HG03565 (cell line): ENCODE data around the gene INPP1.
A peak's percentile ranks its signal among the peaks of the same experiment; 100 is the strongest.

Source experiments
- ATAC-seq: cut with Tn5 transposase; IDR thresholded peaks from one replicate; pipeline ENCODE4 v1.9.1; 2021; ENCODE audit warnings: mild to moderate bottlenecking, moderate library complexity; ENCODE audit not compliant: unreplicated experiment

INPP1 gene

DNA sequence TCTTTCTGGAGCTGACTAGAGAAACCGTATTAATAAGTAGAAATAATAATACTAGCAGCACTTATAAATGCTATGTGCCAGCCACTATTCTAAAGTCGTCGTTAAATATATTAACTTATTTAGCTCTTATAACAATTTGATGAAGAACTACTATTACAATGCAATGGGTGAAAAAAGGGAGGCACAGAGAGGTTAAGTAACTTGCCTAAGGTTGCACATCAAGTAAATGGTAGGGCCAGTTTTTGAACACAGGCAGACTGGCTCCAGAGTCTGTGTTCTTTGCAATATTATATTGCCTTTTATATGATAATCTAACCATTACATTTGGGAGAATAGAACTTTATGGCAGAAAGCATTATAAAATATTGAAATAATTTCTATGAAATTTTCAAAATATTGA, 17.6 kb downstream of the INPP1 start:
- ATAC-seq, result no peak

DNA sequence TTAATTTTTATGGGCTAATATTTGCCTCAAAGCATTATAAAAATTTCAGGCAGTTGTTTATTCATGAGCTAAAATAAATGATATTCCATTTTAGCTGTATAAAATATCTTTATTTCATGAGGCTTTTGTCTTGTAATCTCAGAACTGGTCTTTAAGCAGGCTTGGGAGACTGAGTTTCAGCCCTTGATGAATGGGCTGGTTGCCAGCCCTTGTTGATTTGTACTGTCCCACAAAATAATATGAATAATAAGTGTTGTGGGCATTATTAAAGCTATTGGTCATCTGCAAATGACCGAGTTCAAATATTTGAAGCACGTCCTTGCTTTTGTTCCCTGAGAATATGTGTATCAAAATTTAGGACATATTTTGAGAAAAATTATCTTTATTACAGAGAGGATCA, 18.2 kb downstream of the INPP1 start:
- no peak for ATAC-seq

DNA sequence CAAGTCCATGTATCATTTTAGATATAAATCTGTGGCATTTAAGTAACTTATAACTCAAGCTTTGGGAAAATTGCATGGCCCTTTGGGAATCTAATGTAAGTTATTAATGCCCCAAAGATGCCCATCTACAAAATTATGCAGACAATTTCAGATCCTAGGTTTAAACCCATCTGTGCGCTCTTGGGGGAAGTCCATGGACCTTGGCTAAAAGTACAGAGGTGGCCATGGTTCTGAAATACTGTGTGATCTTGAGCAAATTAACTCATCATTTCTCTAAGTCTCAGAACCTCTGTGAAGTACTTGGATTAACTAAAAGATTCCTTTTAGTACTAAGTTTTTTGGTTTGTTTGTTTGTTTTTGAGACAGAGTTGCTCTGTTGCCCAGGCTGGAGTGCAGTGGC, 19.5 kb downstream of the INPP1 start:
- ATAC-seq, result no peak

DNA sequence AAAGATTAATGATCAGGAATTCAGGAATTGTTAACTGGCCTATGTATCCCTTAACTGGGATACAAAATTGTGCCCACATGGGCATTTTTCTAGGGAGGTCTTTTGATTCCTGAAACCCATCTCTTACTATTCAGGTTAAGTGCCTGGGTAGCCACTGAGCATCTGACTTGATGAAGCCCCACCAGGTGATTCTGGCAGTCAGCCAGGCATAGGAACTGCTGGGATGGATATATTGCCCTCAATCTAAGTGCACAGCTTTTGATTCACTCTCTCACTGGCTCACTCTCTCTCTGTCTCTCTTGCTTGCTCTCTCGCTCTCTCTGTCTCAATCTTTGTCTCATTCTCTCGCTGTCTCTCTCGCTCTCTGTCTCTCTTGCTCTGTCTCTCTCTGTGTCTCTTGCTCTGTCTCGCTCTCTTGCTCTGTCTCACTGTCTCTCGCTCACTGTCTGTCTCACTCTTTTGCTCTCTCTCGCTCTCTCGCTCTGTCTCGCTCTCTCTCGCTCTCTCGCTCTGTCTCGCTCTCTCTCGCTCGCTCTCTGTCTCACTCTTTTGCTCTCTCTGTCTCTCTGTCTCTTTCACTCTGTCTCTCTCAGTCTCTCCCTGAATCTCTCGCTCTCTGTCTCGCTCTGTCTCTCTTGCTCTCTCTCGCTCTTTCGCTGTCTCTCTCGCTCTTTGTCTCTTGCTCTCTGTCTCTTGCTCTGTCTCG, 22.3 kb downstream of the INPP1 start:
- no peak for ATAC-seq

DNA sequence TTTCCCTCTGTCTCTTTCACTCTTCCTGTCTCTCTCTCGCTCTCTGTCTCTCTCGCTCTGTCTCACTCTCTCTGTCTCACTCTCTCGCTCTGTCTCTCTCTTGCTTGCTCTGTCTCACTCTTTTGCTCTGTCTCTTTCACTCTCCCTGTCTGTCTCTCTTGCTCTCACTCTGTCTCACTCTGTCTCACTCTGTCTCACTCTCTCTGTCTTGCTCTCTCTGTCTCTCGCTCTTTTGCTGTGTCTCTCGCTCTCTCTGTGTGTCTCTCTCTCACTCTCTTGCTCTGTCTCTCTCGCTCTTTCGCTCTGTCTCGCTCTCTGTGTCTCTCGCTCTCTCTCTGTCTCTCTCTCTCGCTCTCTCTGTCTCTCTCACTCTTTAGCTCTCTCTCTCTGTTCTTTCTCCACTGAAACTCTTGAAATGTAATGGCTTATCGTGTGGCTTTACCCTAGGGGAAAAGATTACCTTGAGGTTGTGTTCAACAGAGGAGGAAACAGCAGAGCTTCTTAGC, 22.9 kb downstream of the INPP1 start:
- ATAC-seq, result no peak

DNA sequence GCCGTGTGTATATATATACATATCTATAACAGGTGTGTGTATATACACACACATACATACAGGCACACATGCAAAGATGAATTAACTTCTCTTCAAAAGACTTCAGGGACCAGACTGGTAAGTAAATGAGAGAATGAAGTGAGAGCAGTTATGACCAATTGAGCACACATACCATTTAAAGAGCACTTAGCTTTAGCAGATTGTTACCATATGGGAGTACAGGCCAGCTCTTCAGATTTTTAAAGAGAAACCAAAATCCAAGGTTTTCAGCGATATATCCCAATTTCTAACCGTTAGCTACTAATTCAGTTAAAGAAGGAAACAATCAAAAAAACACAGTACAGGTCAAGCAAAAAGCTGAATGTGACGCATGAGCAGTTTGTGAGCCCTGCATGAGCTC, 23.7 kb downstream of the INPP1 start:
- no peak for ATAC-seq

DNA sequence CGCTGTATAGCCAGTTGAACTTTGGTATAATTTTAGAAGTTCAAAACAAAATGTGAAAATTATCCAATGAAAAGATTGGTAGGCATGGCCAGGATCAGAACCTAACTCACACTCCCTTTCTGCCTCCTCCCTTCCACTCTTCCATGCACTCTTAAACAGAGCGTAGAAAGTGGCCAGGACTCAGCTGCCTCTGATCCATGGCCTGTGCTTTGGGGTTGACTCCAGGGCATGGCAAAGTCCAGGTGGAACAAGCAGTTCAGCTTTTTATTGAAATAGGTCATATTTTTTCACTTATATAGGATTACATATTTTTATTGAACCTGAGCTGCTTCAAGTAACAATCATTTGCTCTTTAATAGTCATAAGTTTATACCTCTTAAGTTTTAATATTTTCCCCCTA, 26.2 kb downstream of the INPP1 start:
- ATAC-seq, result no peak

DNA sequence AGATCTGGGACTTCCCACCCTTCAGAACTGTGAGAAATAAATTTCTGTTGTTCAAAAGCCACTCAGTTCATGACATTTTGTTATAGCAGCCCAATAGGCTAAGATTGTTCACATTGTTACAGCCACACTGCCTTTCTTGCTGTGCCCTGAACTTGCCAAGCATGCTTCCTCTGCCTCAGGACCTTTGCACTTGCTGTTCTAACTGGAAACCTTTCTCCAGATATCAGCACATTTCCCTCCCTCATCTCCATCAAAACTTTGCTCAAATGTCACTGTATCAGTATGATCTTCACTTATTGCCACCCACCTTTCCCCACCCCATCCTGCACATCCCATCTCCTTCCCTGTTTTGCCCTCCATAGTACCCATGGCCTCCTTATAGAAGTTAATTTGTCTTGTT, 32.7 kb downstream of the INPP1 start:
- ATAC-seq, result no peak

DNA sequence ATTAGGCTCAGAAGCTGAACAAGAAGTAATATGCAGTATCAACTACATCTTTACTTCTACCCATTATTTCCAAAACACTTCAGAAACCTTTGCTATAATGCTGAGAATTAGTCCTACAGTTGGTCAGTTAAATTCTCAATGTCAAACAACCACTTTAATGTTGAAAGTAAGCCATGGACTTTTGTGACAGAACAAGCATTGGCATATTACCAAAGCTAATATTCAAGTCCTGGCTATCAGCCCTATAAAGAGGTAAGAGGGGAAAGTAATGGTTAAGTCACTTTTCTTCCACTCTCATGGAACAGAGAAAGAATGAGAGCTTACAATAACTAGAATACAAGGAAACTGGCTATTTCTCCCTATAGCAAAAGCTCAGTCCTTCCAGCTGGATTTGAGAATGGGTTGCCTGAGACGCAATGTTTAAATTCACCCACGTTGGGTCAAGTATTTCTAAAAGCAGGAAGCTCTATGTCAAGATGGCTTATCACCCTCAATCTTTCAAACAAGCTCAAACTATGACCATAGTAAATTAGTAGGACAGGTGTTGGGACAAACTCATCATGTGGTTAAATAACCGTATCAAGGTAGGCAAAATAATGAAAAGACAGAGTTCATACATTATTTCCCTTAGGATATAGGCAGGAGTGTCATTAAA, 33.3 kb downstream of the INPP1 start:
- ATAC-seq, result no peak

DNA sequence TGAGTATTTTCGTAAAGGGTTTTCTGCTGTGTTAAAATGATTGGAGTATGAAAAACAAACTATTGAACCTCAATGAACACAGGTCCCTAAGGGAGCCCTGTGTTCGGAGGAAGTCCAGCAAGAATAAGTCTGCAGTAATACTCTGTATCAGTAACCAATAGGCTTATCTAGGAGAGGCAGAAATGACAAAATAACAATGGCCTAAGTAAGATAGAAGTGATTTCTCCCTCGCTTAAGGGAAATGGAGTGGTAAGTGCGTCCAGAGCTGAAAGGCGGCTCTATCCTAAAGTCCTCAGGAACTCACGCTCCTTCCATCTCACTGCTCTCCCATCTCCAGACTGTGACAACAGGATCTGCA, 35.5 kb downstream of the INPP1 start:
- ATAC-seq, result no peak

DNA sequence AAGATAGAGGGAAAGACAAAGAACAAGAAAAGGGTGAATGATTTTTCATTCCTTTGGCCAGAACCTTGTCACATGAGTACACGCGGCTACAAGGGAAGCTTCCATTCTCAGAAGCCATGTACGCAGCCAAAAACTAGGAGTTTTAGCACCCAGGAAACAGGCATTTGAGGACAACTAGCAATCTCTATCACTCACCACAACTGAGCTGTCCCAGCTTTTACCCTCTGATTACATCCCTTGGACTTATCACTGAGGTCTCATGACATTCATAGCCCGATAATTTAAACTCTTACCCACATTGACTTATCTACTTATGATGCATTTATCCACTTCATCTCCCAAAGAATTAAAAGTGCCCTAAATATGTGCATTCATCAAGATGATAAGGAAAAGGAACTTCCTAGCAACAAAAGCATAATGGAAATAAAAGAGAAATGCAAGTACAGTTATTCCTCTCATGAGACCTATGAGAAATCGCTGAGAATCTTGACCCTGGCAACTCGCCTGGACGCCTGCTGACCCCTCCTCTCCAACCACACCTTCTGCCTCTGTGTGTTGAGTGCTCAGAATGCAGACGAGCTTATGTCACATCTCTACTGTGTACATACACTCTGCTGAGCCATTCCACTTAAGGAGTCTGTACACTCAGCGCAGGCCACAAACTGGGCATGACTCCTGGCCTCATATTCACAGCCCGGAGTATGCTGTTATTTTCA, 36.0 kb downstream of the INPP1 start:
- ATAC-seq, result no peak

DNA sequence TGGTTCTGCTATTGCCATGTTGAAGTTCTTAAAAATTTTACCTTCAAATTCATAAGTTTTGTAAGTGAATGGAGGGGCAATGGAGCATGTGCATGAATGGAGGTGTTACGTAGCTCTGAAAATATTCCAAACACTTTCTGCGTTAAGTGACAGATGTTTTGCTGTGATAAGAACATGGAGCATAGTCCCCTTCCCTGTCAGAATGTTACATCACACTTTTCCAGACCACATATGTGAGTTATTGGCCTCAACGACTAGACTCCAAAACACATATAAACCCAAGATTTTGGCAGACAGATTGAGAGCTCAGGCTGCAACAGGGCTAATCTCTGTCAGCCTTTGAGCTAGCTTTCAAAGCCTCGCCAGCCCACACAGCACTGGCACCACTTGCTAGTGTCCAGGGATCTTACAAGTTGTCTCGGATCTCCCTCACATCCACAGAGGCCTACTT, 37.6 kb downstream of the INPP1 start:
- ATAC-seq, result no peak

DNA sequence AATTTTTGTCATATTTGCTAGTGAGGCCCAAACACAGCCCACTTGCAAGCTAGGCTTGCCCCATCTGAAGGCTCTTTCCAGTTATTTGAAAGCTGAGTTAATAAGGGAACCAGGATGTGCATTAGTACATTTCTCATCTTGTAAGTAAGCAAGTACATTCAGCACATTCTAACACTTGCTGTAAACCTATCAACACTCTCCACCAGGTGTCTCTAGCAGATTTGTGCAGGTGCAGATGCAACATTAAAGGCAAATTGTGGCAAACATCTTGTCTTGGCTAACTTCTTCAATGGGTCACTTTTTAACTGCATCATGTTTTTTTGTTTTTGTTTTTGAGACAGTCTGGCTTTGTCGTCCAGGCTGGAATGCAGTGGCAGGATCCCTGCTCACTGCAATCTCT, 39.5 kb downstream of the INPP1 start:
- ATAC-seq, result peak; percentile 54

DNA sequence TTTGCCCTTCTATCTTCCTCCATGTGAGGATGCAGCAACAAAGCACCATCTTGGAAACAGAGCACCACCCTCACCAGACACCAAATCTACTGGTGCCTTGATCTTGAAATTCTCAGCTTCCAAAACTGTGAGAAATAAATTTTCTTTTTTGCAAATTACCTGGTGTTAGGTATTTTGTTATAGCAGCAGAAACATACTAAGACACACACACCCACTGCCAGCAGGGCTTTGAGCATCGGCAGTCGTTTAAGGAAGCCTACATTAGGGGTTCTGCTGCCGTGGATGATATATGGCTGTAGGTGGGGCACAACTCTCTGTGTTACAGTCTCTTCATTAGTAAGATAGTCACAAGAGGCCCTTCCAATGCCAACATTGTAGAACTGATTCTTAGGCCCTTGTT, 44.0 kb downstream of the INPP1 start:
- ATAC-seq, result no peak

DNA sequence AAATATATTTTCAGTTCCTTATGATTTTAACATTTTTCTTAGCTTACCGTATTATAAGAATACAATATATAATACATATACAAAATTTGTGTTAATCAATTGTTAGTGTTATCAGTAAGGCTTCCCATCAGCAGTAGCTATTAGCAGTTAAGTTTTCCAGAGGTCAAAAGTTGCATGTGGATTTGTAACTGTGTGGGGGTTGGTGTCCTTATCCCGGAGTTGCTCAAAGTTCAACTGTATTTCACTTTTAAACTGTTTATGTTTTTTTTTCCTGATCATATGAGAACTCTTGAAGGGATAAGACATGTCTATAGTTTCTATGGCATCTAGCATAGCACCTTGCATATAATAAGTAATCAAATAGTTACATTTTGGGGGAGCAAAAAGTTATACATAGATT, 52.9 kb downstream of the INPP1 start:
- ATAC-seq, result no peak

DNA sequence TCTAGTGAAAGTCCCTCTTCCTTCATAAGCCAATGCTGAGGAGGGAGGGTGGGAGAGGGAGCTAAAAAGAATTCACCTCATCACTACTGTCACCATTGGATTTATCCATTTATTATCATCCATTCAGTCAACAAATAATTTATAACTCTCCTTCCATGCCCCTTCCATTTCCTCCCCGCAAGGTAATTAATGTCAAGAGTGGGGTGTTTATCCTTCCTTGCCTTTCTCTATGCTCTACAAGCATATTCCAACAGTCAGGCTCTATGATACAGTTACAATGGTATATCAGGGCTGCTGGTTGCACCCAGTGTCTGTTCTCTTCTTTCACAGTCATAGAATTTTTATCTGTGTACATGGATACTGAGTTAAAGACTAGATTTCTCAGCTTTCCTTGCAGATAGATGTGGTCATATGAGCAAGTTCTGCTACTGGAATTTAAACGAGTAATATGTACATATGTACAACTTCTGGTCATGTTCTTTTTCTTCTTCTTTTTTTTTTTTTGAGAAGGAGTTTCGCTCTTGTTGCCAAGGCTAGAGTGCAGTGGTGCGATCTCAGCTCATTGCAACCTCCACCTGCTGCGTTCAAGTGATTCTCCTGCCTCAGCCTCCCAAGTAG, 59.7 kb downstream of the INPP1 start:
- ATAC-seq, result no peak

DNA sequence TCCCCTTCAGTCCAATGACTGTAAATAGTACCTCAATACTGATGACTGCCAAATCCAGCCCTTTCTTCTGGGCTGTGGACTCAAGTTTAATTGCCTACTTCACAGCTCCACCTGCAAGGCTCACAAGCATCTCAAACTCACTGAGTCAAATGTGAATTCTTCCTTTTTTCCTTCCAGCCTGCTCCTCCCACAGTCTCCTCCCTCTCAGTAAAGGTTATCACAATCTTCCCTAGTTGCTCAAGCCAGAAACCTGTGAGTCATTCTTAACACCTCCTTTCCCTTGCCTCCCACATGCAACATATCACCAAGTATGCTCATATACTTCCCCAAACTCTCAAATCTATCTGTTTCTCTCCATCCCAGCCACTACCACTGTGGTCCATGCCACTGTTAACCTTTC, 61.1 kb downstream of the INPP1 start:
- ATAC-seq, result no peak

DNA sequence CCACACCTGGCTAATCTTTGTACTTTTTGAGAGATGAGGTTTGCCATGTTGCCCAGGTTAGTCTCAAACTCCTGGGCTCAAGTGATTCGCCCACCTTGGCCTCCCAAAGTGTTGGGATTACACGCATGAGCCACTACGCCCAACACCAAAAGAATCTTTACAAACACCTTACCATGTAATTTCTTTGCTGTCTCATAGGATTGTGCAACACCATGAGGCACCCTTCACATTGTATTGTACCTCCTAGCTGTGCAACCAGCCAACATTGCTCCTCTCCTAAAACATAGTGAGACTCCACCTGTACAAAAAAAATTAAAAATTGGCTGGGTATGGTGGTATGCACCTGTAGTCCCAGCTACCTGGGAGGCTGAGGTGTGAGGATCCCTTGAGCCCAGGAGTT, 61.7 kb downstream of the INPP1 start:
- no peak for ATAC-seq

DNA sequence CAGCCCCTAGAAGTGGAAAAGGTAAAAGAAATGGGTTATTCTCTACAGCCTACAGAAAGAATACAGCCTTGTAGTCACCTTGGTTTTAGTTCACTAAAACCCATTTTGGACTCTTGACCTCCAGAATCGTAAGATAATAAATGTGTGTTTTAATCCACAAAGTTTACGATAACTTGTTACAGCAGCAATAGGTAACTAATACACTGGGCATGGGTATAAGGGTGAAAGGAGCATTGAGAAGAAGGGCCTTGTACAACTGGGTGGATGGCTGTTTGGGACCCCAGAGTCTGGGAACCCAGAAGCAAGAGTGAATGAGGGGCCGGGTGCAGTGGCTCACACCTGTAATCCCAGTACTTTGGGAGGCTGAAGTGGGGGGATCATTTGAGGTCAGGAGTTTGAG, 62.6 kb downstream of the INPP1 start:
- no peak for ATAC-seq

DNA sequence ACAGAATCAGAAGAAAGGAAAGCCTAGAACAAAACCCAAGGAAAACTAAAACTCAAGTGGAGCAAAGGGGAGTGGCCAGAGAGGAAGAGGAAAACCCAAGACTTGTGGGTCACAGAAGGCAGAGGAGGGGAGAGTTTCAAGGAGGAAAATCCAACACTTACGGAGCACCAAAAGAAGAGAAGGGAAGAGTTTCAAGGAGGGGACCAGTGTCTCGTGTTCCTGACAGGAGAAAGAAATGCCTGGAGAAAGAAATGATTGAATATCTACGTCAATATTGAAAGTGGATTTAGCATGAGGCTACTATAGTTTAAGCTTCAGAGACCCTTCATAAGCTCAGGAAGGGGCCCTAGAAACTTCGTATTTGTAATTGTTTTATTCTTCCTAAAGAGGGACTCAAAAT, 63.4 kb downstream of the INPP1 start:
- no peak for ATAC-seq

DNA sequence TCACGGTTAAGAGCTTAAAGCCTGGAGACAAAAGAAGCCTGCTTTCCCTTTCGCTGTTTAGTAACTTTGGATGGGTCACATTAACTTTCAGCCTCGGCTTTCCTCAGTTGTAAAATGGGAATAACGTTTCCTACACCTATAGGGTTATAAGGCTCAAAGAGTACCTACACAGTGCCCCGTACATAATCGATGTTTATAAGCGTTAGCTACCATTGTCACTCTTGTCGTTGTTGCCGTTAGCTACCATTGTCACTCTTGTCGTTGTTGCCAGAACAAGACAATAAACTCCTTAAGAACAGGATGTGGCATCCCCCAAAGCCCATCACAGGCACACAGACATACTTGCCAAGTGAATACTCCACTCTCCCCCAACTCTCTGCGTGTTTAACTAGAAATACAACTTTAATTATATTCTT, 63.9 kb downstream of the INPP1 start:
- no peak for ATAC-seq
